Stimulated activated CD8-positive, alpha-beta memory T cell treated with anti-CD3 and anti-CD28 coated beads, Interleukin-15, amount 100 ng/mL, for 24 hours (primary cell): ENCODE data around the gene KRTAP5-11.
"Not testable (repeated sequence)": the region's sequence is repeated elsewhere in the genome, so short reads cannot be mapped to it uniquely, and the experiment has no call there.

Experiments used
- DNase-seq: peaks from one replicate; pipeline ENCODE4 v3.0.0-alpha.2; 2020; ENCODE audit warnings: low read depth

The KRTAP5-11 gene

GRCh38 chr11:71580057-71581003, 2.3 kb downstream of the KRTAP5-11 start:
- DNase-seq = no peak

- not testable (repeated sequence) for DNase-seq
These were observed 3.2 kb downstream of the KRTAP5-11 start for GRCh38 chr11:71579513-71579912.

GRCh38 chr11:71577469-71578004, 5.1 kb downstream of the KRTAP5-11 start:
- DNase-seq = no peak

- not testable (repeated sequence) for DNase-seq
These were observed 5.8 kb downstream of the KRTAP5-11 start for GRCh38 chr11:71576688-71577465.

- DNase-seq = no peak
These were observed 6.8 kb downstream of the KRTAP5-11 start for GRCh38 chr11:71575723-71576424.

GRCh38 chr11:71574418-71574817, 8.3 kb downstream of the KRTAP5-11 start:
- no peak for DNase-seq

GRCh38 chr11:71572811-71573210, 9.9 kb downstream of the KRTAP5-11 start:
- no peak for DNase-seq

GRCh38 chr11:71571101-71571850, 11.4 kb downstream of the KRTAP5-11 start:
- DNase-seq = not testable (repeated sequence)

GRCh38 chr11:71568704-71569349, 13.8 kb downstream of the KRTAP5-11 start:
- no peak for DNase-seq

GRCh38 chr11:71567633-71568032, 15.0 kb downstream of the KRTAP5-11 start:
- not testable (repeated sequence) for DNase-seq

- not testable (repeated sequence) for DNase-seq
These were observed 15.8 kb downstream of the KRTAP5-11 start for GRCh38 chr11:71566626-71567599.

- no peak for DNase-seq
These were observed 16.5 kb downstream of the KRTAP5-11 start for GRCh38 chr11:71566081-71566620.

- no peak for DNase-seq
These were observed 17.4 kb downstream of the KRTAP5-11 start, which contains the start of gene KRTAP5-10 for GRCh38 chr11:71565263-71565662. Gene KRTAP5-10 (plus strand): TSS chr11:71565563. CDS start chr11:71565588, 25 bp downstream.

- no peak for DNase-seq
These were observed 18.2 kb downstream of the KRTAP5-11 start for GRCh38 chr11:71564430-71564829.

- no peak for DNase-seq
These were observed 19.3 kb downstream of the KRTAP5-11 start for GRCh38 chr11:71563406-71563805.

- no peak for DNase-seq
These were observed 20.6 kb downstream of the KRTAP5-11 start for GRCh38 chr11:71562120-71562519.

- no peak for DNase-seq
These were observed 23.7 kb downstream of the KRTAP5-11 start for GRCh38 chr11:71558996-71559395.

GRCh38 chr11:71557257-71557656, 25.4 kb downstream of the KRTAP5-11 start:
- no peak for DNase-seq

- no peak for DNase-seq
These were observed 26.7 kb downstream of the KRTAP5-11 start for GRCh38 chr11:71556018-71556417.
